RWPE1 (cell line): ENCODE data around the gene MKI67.
"Not testable (repeated sequence)": the region's sequence is repeated elsewhere in the genome, so short reads cannot be mapped to it uniquely, and the experiment has no call there.

Experiments
- CTCF ChIA-PET: fragments of 350-600 bp; sonication (Branson Sonifier 250); formaldehyde crosslinking; extraction: SDS; loops from one replicate; lab custom pipeline; 2021; lab: Yijun Ruan, JAX
- POLR2A ChIA-PET: fragments of 400-600 bp; formaldehyde crosslinking; extraction: SDS; loops from one replicate; lab custom pipeline; 2020; ENCODE audit warnings: antibody characterized with exemption; ENCODE audit not compliant: low non-redundant PET; lab: Yijun Ruan, JAX
- DNase-seq: peaks from one replicate; pipeline ENCODE4 v3.0.0; 2012; ENCODE audit warnings: low spot score
- H3K27ac ChIP-seq: fragments of 450-650 bp; 2 replicates; pipeline ENCODE4 v1.5.1; 2017
- TF ChIP-seq, protein P1 (sequence below): fragments of 450-650 bp; conservative IDR thresholded peaks from 2 replicates; pipeline ENCODE4 v1.5.1; 2017; ENCODE audit warnings: low read depth, mild to moderate bottlenecking

The MKI67 gene

DNA sequence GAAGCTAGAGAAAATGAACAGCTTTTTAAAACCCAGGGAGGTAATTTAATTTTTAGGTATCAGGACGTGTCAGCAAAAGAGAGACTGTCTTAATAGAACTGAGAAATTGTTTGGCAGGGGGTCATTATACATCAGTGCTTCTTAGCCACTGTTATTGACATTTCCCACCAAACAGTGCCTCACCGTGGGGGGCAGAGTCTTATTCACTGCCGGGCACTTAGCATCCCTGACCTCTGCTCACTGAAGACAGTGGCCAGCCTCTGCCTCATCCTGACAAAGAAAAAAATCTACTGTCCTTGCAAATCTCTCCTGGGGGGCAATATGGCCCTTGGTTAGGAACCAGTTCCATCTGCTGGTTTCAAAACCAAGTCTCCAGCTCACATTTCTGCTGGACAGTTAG lies 14.2 kb upstream of the MKI67 start:
- DNase-seq: no peak
- CTCF ChIA-PET: no interaction called here

DNA sequence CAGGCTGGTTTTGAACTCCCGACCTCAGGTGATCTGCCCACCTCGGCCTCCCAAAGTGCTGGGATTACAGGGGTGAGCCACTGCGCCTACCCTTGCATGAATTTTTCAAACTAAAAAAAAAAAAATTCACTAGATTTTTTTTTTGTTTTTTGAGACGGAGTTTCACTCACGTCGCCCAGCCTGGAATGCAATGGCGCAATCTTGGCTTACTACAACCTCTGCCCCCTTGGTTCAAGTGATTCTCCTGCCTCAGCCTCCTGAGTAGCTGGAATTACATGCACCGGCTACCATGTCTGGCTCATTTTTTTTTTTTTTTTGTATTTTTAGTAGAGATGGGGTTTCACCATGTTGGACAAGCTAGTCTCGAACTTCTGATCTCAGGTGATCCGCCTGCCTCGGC lies 12.2 kb upstream of the MKI67 start:
- CTCF ChIA-PET: interaction anchor here (0.6 kb wide), 2 partner anchors 39 to 56 kb away, joined by 3 to 5 read pairs; no protein-coding TSS in a partner anchor
- POLR2A ChIA-PET, DNase-seq, H3K27ac ChIP-seq: not testable (repeated sequence)

More for the DNA sequence above, 14.2 kb upstream of the MKI67 start:
- TF ChIP-seq, protein P1, sequence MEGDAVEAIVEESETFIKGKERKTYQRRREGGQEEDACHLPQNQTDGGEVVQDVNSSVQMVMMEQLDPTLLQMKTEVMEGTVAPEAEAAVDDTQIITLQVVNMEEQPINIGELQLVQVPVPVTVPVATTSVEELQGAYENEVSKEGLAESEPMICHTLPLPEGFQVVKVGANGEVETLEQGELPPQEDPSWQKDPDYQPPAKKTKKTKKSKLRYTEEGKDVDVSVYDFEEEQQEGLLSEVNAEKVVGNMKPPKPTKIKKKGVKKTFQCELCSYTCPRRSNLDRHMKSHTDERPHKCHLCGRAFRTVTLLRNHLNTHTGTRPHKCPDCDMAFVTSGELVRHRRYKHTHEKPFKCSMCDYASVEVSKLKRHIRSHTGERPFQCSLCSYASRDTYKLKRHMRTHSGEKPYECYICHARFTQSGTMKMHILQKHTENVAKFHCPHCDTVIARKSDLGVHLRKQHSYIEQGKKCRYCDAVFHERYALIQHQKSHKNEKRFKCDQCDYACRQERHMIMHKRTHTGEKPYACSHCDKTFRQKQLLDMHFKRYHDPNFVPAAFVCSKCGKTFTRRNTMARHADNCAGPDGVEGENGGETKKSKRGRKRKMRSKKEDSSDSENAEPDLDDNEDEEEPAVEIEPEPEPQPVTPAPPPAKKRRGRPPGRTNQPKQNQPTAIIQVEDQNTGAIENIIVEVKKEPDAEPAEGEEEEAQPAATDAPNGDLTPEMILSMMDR: no peak
- H3K27ac ChIP-seq: no peak overlapping the region
- POLR2A ChIA-PET: no interaction called here

DNA sequence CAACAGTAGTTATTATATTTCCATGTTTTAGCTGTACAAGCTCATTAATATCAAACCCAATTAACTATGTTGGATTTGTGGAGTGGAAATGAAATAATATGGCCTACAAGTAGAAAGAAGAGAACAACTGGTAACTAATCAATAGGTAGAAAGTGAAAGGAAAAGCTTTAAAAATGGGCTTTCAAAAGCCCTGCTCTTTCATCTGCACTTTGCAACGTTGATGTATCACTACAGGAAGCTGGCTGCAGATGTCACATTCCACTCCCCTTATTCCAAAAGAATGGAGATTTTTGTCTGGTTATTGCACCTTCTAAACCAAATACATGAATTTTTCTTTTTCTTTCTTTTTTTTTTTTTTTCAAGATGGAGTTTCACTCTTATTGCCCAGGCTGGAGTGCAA lies 11.7 kb upstream of the MKI67 start:
- POLR2A ChIA-PET: no interaction called here
- H3K27ac ChIP-seq: no peak overlapping the region
- CTCF ChIA-PET: interaction anchor here (0.7 kb wide), 1 partner anchor 218 kb away, joined by 7 read pairs; no protein-coding TSS in a partner anchor
- DNase-seq: no peak
- TF ChIP-seq, protein P1: no peak

DNA sequence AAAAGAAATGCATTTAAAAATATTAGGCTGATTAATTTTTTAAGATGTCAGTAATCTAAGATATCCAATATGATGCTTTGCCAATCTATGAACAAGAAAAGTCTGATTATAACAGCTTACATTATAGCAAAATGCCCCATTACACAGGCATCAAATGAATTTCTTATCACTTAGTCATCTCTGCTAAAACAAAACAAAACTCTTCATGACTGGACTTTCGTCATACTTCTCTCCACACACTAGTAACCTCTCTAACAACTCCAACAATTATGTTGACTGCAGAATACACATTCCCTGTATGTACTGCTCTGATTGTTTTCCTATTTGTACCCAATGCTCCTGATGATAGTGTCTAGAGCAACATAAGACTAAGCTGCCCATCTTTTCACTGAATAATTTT lies 3.8 kb upstream of the MKI67 start:
- ChIA-PET POLR2A (no interaction called here), CTCF (interaction anchor here (1.0 kb wide), 1 partner anchor 52 kb away, joined by 4 read pairs; no protein-coding TSS in a partner anchor)
- TF ChIP-seq, protein P1: no peak
- H3K27ac ChIP-seq: no peak overlapping the region
- peak; percentile 50 for DNase-seq

DNA sequence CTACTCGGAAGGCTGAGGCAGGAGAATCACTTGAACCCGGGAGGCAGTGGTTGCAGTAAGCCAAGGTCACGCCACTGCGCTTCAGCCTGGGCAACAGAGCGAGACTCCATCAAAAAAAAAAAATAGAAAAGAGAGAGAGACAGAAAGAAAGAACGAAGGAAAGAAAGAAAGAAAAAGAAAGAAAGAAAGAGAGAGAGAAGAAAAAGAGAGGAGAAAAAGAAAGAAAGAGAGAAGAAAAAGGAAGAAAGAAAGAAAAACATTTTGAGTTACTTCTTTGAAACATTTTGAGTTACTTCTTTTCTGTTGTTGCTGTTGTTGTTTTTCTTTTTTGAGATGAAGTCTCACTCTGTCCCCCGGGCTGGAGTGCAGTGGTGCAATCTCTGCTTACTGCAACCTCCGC lies 2.4 kb upstream of the MKI67 start:
- ChIA-PET POLR2A (no interaction called here), CTCF (no interaction called here)
- DNase-seq: no peak
- H3K27ac ChIP-seq: no peak overlapping the region
- TF ChIP-seq, protein P1: no peak

DNA sequence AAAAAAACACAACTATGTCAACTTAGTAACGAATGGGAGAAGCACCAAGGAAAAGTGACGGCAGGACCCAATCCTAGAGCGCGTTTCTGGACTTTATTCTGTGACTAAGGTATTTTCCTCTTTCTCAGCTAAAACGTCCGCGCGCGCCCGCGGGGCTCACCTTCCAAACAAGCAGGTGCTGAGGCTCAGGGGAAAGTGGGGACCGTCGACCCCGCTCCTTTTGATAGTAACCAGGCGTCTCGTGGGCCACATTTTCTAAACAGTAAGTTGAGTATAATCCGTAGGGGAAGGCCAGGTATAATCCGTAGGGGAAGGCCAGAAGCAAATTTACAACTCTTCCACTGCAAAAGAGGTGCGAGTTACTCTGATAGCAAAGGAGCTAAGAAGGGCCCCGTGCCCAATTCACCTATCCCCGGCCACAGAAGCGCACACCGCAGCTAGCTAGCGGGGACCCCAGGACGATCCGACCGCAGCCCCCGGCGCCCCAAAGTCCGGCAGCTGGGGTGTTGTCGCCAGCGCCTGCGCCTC lies 743 bp downstream of the MKI67 start:
- ChIA-PET CTCF (no interaction called here), POLR2A (no interaction called here)
- peak; percentile 28 for DNase-seq
- H3K27ac ChIP-seq: peak overlapping the region; percentile 83
- TF ChIP-seq, protein P1: no peak

DNA sequence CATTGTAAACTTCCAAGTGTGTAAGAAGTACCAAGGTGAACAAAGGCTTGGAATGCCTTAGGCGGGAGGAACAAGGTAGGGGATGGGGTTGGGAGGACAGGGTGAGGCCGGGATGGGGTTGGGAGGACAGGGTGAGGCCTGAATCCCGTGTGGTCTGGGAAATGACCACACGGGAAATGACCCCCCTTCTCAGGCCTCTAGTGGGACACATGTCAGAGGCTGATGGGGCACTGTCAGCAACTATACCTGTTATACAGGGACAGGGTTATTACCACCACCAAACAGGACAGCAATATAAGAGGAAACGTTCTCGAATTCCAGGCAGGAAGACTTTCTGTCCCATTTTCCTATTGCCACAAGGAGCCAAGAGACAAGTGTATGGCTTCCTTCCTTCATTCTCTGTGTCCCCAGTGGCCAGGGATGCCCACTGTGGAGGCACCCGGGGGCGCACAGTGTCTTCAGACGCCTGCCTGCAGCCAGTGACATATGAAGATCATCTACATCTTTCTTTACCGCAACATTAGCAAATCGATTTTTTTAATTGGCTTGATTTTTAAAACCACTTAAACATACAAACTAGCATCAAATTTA lies 1.3 kb downstream of the MKI67 start:
- ChIA-PET POLR2A (no interaction called here), CTCF (interaction anchor here (1.1 kb wide), 1 partner anchor 47 kb away, joined by 4 read pairs; no protein-coding TSS in a partner anchor)
- peak overlapping the region; percentile 83 for H3K27ac ChIP-seq
- peak; percentile 29 for DNase-seq
- TF ChIP-seq, protein P1: no peak
